GM21367 (cell line): ENCODE results near the gene CDH4.
"Not testable (repeated sequence)": the region's sequence is repeated elsewhere in the genome, so short reads cannot be mapped to it uniquely, and the experiment has no call there.

Source experiments
- ATAC-seq: cut with Tn5 transposase; IDR thresholded peaks from one replicate; pipeline ENCODE4 v1.9.1; 2021; ENCODE audit not compliant: unreplicated experiment

The CDH4 gene

GRCh38 chr20:61408951-61409740, 157.1 kb downstream of the CDH4 start:
- no peak for ATAC-seq

- ATAC-seq, result no peak
Measured at GRCh38 chr20:61411743-61412142, 159.7 kb downstream of the CDH4 start.

GRCh38 chr20:61413752-61414151, 161.7 kb downstream of the CDH4 start:
- ATAC-seq, result no peak

- no peak for ATAC-seq
Measured at GRCh38 chr20:61414455-61414991, 162.5 kb downstream of the CDH4 start.

GRCh38 chr20:61416546-61416945, 164.5 kb downstream of the CDH4 start:
- ATAC-seq, result no peak

- no peak for ATAC-seq
Measured at GRCh38 chr20:61417221-61417941, 165.3 kb downstream of the CDH4 start.

- no peak for ATAC-seq
Measured at GRCh38 chr20:61419010-61419409, 166.9 kb downstream of the CDH4 start.

GRCh38 chr20:61419501-61419900, 167.4 kb downstream of the CDH4 start:
- no peak for ATAC-seq

GRCh38 chr20:61420056-61420455, 168.0 kb downstream of the CDH4 start:
- no peak for ATAC-seq

- no peak for ATAC-seq
Measured at GRCh38 chr20:61420781-61421180, 168.7 kb downstream of the CDH4 start.

GRCh38 chr20:61422636-61423425, 170.8 kb downstream of the CDH4 start:
- ATAC-seq, result no peak

- ATAC-seq, result no peak
Measured at GRCh38 chr20:61424011-61424627, 172.1 kb downstream of the CDH4 start.

- no peak for ATAC-seq
Measured at GRCh38 chr20:61424628-61425420, 172.8 kb downstream of the CDH4 start.

GRCh38 chr20:61425541-61425991, 173.5 kb downstream of the CDH4 start:
- ATAC-seq, result not testable (repeated sequence)

GRCh38 chr20:61426352-61426751, 174.3 kb downstream of the CDH4 start:
- no peak for ATAC-seq

GRCh38 chr20:61429458-61430227, 177.6 kb downstream of the CDH4 start:
- no peak for ATAC-seq

GRCh38 chr20:61430228-61430624, 178.2 kb downstream of the CDH4 start:
- ATAC-seq, result no peak

GRCh38 chr20:61433176-61433575, 181.1 kb downstream of the CDH4 start:
- no peak for ATAC-seq

GRCh38 chr20:61433816-61434215, 181.8 kb downstream of the CDH4 start:
- ATAC-seq, result no peak
